ENCODE data around the gene GNPDA1.

DNA sequence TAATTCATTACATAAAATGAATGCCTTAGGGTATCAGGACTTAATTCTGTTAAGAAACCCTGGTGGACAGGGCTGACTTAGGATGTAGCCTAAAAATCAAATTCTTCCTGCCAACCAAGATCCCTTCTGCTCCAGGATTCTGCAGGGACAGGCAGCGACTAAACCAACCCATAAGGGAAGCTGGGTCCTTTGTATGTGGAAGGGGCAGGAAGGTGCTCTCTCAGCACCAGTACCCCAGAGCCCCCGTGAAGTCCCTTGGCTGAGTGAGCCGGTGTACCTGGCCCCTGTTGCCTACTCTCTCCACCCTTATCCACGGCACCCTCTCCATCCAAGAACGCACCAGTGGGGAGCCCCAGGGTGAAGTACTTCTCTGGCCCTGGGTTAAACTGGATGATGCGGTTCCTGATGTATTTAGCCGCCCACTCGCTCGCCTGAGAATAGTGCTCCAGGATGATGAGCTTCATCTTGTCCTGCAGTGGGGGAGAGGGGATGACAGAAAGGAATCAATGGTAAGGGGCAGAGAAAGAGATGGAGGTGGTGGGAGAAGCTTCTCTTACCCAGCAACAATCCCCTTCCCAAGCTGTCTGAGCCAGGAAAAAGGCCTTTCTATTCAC, 1.1 kb downstream of the GNPDA1 start:
- TF ChIP-seq, protein P1, sequence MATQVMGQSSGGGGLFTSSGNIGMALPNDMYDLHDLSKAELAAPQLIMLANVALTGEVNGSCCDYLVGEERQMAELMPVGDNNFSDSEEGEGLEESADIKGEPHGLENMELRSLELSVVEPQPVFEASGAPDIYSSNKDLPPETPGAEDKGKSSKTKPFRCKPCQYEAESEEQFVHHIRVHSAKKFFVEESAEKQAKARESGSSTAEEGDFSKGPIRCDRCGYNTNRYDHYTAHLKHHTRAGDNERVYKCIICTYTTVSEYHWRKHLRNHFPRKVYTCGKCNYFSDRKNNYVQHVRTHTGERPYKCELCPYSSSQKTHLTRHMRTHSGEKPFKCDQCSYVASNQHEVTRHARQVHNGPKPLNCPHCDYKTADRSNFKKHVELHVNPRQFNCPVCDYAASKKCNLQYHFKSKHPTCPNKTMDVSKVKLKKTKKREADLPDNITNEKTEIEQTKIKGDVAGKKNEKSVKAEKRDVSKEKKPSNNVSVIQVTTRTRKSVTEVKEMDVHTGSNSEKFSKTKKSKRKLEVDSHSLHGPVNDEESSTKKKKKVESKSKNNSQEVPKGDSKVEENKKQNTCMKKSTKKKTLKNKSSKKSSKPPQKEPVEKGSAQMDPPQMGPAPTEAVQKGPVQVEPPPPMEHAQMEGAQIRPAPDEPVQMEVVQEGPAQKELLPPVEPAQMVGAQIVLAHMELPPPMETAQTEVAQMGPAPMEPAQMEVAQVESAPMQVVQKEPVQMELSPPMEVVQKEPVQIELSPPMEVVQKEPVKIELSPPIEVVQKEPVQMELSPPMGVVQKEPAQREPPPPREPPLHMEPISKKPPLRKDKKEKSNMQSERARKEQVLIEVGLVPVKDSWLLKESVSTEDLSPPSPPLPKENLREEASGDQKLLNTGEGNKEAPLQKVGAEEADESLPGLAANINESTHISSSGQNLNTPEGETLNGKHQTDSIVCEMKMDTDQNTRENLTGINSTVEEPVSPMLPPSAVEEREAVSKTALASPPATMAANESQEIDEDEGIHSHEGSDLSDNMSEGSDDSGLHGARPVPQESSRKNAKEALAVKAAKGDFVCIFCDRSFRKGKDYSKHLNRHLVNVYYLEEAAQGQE (IDR thresholded peaks at IDR 0.05) = no peak
- TF ChIP-seq, protein P2, sequence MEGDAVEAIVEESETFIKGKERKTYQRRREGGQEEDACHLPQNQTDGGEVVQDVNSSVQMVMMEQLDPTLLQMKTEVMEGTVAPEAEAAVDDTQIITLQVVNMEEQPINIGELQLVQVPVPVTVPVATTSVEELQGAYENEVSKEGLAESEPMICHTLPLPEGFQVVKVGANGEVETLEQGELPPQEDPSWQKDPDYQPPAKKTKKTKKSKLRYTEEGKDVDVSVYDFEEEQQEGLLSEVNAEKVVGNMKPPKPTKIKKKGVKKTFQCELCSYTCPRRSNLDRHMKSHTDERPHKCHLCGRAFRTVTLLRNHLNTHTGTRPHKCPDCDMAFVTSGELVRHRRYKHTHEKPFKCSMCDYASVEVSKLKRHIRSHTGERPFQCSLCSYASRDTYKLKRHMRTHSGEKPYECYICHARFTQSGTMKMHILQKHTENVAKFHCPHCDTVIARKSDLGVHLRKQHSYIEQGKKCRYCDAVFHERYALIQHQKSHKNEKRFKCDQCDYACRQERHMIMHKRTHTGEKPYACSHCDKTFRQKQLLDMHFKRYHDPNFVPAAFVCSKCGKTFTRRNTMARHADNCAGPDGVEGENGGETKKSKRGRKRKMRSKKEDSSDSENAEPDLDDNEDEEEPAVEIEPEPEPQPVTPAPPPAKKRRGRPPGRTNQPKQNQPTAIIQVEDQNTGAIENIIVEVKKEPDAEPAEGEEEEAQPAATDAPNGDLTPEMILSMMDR (IDR thresholded peaks at IDR 0.05; ENCODE audit: low read depth, low read length, missing input control) = no peak
- TF ChIP-seq SP1 (IDR thresholded peaks at IDR 0.05) = no peak
- no peak for TF ChIP-seq YY1 (IDR thresholded peaks at IDR 0.05)
- TF ChIP-seq, protein P3, sequence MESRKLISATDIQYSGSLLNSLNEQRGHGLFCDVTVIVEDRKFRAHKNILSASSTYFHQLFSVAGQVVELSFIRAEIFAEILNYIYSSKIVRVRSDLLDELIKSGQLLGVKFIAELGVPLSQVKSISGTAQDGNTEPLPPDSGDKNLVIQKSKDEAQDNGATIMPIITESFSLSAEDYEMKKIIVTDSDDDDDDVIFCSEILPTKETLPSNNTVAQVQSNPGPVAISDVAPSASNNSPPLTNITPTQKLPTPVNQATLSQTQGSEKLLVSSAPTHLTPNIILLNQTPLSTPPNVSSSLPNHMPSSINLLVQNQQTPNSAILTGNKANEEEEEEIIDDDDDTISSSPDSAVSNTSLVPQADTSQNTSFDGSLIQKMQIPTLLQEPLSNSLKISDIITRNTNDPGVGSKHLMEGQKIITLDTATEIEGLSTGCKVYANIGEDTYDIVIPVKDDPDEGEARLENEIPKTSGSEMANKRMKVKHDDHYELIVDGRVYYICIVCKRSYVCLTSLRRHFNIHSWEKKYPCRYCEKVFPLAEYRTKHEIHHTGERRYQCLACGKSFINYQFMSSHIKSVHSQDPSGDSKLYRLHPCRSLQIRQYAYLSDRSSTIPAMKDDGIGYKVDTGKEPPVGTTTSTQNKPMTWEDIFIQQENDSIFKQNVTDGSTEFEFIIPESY (IDR thresholded peaks at IDR 0.05) = no peak
- no peak for TF ChIP-seq TAF1 (conservative IDR thresholded peaks at IDR 0.05)
- TF ChIP-seq JUND (IDR thresholded peaks at IDR 0.05) = no peak
- no peak for TF ChIP-seq GABPA (IDR thresholded peaks at IDR 0.05 in 1 of 2, conservative IDR thresholded peaks at IDR 0.05 in 1 of 2)
